Effector memory CD4-positive, alpha-beta T cell (primary cell): ENCODE results near the gene DLG1.

Source experiments
- DNase-seq, 3 donors: peaks; one replicate each; pipeline ENCODE4 v3.0.0-alpha.2; 2020
- H3K27ac ChIP-seq: 2 replicates; pipeline ENCODE4 v1.7.0; 2013; ENCODE audit warnings: mild to moderate bottlenecking, low read length, moderate library complexity; ENCODE audit not compliant: insufficient read depth, poor library complexity, severe bottlenecking
- H3K27me3 ChIP-seq: replicated peaks from 2 replicates; pipeline ENCODE4 v1.7.0; 2013; ENCODE audit warnings: mild to moderate bottlenecking, low read length; ENCODE audit not compliant: insufficient read depth, control insufficient read depth, poor library complexity, severe bottlenecking
- H3K36me3 ChIP-seq: 2 replicates; pipeline ENCODE4 v1.7.0; 2013; ENCODE audit warnings: mild to moderate bottlenecking, low read length, moderate library complexity; ENCODE audit not compliant: control insufficient read depth, insufficient read depth
- H3K4me1 ChIP-seq: 2 replicates; pipeline ENCODE4 v1.7.0; 2013; ENCODE audit warnings: low read length, mild to moderate bottlenecking; ENCODE audit not compliant: control insufficient read depth, insufficient read depth, poor library complexity, severe bottlenecking
- H3K4me3 ChIP-seq: 2 replicates; pipeline ENCODE4 v1.7.0; 2013; ENCODE audit warnings: low read length, low read depth, mild to moderate bottlenecking; ENCODE audit not compliant: insufficient read depth, poor library complexity, severe bottlenecking
- H3K9me3 ChIP-seq: 2 replicates; pipeline ENCODE4 v1.7.0; 2013; ENCODE audit warnings: mild to moderate bottlenecking, low read length, moderate library complexity; ENCODE audit not compliant: control insufficient read depth

Gene DLG1

GRCh38 chr3:197026481-197026866 lies 271.9 kb downstream of the DLG1 start:
- Histone ChIP-seq H3K9me3 (no peaks in the 10 kb centered on the region), H3K27ac (no peak overlapping the region), H3K27me3 (no peaks in the 10 kb centered on the region), H3K36me3 (no peaks in the 10 kb centered on the region), H3K4me1 (peaks cover 15% of the 10 kb centered on the region), H3K4me3 (no peak overlapping the region)
- DNase-seq, result no peak

GRCh38 chr3:197025736-197026480 lies 272.5 kb downstream of the DLG1 start:
- no peaks in the 10 kb centered on the region for H3K36me3 ChIP-seq
- H3K4me1 ChIP-seq, result peaks cover 15% of the 10 kb centered on the region
- no peaks in the 10 kb centered on the region for H3K27me3 ChIP-seq
- no peak overlapping the region for H3K4me3 ChIP-seq
- DNase-seq, result no peak
- no peaks in the 10 kb centered on the region for H3K9me3 ChIP-seq
- H3K27ac ChIP-seq, result no peak overlapping the region

DNA sequence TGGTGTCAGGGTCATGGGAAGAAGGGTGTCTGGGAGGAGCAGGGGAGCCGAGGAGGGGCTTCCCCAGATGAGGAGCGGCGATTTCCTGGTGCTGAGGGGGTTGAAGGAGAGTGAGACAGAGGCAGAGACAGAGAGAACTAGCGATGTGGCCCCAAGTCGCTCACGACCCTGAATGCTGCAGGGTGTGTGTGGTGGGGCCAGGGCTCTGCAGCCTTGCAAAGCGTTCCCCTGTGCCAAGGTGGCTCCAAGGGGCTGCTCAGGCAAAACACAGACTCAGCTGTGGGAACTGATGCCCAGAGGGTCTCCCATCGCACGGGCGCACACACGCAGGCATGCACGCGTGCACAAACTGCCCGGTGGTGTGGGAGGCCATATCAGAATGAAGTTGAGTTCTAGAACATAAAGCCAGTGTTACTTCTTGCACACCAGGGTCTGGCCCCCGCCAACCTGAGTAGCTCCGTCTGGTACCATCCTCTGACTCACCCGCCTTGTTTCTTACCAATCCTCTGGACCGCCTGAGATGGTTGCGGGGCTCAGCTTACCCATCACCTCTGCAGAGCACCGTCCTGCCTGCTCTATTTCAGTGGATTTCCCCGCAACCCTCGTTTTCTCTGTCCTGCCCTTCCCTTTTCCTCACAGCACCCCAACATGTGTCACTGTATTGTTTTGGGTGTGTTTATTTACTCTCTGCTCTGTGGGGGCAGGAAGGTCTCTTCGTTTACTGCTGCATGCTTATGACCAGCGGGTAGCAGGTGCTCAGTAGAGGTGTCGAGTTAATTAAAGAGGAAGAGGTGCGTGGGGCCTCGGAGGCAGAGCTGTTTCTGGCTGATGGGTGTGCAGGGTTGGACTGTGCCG lies 273.3 kb downstream of the DLG1 start:
- H3K27me3 ChIP-seq, result no peaks in the 10 kb centered on the region
- H3K27ac ChIP-seq, result no peak overlapping the region
- H3K36me3 ChIP-seq, result no peaks in the 10 kb centered on the region
- H3K9me3 ChIP-seq, result no peaks in the 10 kb centered on the region
- peaks cover 15% of the 10 kb centered on the region for H3K4me1 ChIP-seq
- H3K4me3 ChIP-seq, result no peak overlapping the region
- DNase-seq, result no peak

DNA sequence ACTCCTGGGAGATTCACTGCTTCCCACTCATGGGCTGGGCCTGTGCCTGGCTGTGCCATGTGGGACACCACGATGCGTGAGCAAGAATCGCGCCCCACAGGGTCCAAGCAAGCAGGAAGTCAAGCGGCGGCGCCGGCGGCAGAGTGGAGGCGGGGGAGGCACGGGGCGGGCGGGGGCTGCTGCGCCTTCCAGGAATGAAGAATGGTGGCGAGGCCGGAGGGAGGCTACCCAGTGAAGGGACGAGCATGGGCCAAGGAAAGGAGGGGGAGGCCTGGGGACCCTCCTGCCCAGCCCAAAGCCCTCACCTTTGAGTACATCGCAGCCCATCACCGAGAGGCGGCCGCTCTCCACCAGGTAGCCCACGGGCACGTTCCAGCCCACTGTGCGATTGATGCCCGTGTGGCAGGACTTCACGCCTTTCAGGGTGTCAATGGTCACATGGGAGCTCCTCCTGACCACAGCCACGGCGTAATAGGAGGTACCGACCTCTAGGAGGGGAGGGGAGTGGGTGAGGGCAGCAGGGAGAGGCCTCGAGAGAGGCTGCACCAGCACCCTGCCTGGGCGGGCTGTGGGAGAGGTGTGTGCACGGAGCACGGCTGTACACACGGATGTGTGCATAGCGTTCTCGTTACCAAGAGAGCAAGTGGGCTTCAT lies 274.3 kb downstream of the DLG1 start:
- Histone ChIP-seq H3K27ac (no peak overlapping the region), H3K4me1 (peaks cover 7% of the 10 kb centered on the region), H3K9me3 (no peaks in the 10 kb centered on the region), H3K27me3 (no peaks in the 10 kb centered on the region), H3K36me3 (no peaks in the 10 kb centered on the region), H3K4me3 (no peak overlapping the region)
- DNase-seq, result no peak

DNA sequence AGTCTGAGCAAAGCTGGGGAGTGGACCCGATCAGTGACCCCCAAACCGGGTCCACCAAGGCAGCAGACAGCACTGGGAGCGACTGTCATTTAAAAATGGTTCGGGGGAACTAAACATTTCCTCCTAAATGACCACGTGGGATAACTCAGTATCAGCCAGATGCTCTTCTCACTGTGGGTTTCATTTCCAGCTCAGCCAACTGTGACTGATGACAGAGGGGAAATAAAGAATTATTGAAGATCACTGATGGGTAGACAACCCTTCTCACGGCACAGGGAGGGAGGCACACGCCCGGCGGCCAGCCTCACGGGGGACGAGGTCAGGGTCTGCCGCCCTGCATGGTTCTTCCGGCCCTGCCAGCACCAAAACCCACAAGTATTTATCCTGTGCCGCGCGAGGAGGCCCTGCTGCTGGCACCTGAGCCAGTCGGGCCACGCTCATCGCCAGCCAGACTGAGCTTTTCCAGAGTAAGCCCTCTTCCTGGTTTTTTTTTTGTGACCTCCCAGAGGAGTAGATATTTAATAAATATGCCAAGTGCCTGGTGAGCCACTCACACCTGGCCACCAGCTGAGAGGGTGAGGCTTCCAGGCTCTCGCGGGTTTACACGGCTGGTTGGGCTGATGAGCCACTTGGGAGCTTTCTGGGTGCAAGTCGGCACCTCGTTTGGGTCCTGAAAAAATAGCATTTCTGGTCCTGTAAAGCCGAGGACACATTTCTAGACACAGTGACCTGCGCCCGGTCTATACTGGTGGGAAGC lies 275.0 kb downstream of the DLG1 start:
- no peak overlapping the region for H3K27ac ChIP-seq
- H3K4me3 ChIP-seq, result no peak overlapping the region
- no peaks in the 10 kb centered on the region for H3K9me3 ChIP-seq
- H3K27me3 ChIP-seq, result no peaks in the 10 kb centered on the region
- H3K4me1 ChIP-seq, result peaks cover under 1% of the 10 kb centered on the region
- no peaks in the 10 kb centered on the region for H3K36me3 ChIP-seq
- no peak for DNase-seq

DNA sequence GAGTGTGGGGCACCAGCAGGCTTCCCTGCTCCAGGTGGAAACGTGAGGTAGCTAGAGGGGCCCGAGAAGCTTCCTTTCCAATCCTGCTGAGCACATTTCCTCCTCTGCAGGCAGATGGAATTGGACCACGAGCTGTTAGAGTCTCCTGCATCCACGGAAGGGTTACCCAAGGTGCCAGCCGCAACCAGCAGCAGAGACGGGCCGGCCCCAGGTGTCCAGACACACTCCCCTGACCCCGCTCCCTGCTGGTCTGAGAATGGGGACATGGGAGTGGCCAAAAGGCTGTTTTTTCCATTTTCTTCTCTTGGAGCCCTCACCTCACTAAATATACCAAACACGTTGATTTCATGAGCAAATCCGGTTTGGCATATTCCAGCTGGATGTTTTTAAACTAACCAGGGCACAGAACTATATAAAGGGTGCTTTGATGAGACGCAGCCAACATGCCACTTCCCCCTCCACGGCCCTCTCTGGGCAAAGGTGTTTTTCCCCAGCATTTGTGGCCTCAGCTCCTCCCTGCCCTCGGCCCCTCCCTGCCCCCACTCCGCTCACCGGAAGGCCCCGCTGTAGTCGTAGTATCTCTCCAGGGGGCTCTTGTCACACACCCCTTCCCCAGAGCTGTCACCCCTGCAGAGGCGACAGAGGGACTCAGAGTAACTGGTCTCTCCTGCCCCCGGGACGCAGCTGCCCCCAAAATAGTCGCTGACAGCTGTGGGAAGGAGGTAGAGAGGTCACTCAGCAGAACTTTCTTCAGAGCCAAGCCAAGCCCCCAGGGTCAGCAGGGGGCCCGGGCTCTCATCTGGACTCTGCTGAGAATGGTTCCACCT lies 275.8 kb downstream of the DLG1 start:
- no peak for DNase-seq
- H3K9me3 ChIP-seq, result no peaks in the 10 kb centered on the region
- H3K27ac ChIP-seq, result no peak overlapping the region
- no peaks in the 10 kb centered on the region for H3K36me3 ChIP-seq
- no peaks in the 10 kb centered on the region for H3K27me3 ChIP-seq
- no peaks in the 10 kb centered on the region for H3K4me1 ChIP-seq
- no peak overlapping the region for H3K4me3 ChIP-seq

DNA sequence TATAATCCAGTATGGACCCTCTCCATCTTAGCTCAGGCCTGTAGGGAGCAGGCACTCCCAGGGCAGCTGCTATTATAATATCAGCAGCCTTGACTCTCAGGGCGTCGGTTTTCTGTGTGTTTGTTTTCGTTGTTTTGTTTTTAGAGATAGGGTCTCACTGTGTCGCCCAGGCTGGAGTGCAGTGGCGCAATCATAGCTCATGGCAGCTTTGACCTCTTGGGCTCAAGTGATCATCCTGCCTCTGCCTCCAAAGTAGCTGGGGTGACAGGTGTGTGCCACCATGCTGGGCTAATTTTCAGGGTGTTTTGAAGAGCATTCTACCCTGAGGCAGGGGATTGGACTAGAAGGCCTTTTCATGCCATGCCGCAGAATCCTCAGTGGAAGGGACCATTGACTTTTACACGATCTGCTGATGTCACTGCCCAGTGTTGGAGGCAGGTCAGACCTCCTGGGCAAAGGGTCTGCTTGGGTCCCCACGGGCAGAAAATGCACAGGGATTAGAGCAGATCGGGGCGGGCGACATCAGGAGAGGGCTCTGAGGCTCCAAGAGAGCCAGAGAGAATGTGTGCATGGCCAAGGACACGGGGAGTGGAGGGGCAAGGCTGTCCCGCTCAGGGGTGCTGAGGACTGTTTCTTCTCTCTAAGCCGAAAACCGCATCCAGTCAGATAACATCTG lies 276.5 kb downstream of the DLG1 start:
- no peak for DNase-seq
- Histone ChIP-seq H3K27me3 (no peaks in the 10 kb centered on the region), H3K27ac (no peak overlapping the region), H3K9me3 (no peaks in the 10 kb centered on the region), H3K36me3 (no peaks in the 10 kb centered on the region), H3K4me3 (no peak overlapping the region), H3K4me1 (no peaks in the 10 kb centered on the region)

DNA sequence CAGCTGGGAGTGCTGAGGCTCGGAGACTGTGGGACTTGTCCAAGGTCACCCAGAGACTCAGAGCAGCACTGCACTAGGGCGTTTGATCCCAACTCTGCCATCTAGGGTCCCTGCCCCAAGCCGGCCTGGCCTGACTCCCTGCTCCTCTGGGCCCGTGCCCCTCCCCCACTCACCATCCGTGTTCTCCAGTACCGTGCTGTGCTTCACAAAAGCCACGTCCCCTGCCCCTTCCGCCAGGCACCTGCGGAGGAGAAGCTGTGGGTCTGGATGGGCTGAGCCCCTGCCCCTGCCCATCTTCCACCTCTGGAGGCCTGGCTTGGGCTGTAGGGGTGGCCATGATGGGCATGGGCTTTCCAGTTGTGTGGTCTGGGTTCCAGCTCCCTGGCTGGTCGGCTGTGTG lies 277.2 kb downstream of the DLG1 start:
- Histone ChIP-seq H3K36me3 (no peaks in the 10 kb centered on the region), H3K9me3 (no peaks in the 10 kb centered on the region), H3K27me3 (no peaks in the 10 kb centered on the region), H3K4me3 (no peak overlapping the region), H3K4me1 (no peaks in the 10 kb centered on the region), H3K27ac (no peak overlapping the region)
- DNase-seq, result no peak

GRCh38 chr3:197019535-197019934 lies 278.9 kb downstream of the DLG1 start:
- Histone ChIP-seq H3K4me3 (no peak overlapping the region), H3K4me1 (no peaks in the 10 kb centered on the region), H3K9me3 (no peaks in the 10 kb centered on the region), H3K27me3 (no peaks in the 10 kb centered on the region), H3K27ac (no peak overlapping the region), H3K36me3 (no peaks in the 10 kb centered on the region)
- no peak for DNase-seq
